Gastroesophageal sphincter (tissue), 3 donors: ENCODE measurements around the gene STK31.
"Not testable (repeated sequence)": the region's sequence is repeated elsewhere in the genome, so short reads cannot be mapped to it uniquely, and the experiment has no call there.

Experiments
- CTCF ChIP-seq, 4 experiments: fragments of 200-600 bp in 2 of 4; fragments of 450-650 bp in 2 of 4; sonication (generic) in 1 of 4; IDR thresholded peaks; one replicate each; pipeline ENCODE4 v1.5.1; 2017 to 2019; ENCODE audit warnings: antibody characterized with exemption in 4 of 4, mild to moderate bottlenecking in 2 of 4, moderate library complexity in 2 of 4
- EP300 ChIP-seq: sonication (generic); formaldehyde crosslinking; IDR thresholded peaks from one replicate; pipeline ENCODE4 v1.6.1; 2017; ENCODE audit warnings: antibody characterized with exemption, mild to moderate bottlenecking
- POLR2A ChIP-seq, 2 donors: fragments of 450-650 bp; IDR thresholded peaks; one replicate each; pipeline ENCODE4 v1.6.1; 2017; ENCODE audit warnings: antibody characterized with exemption in 2 of 2, mild to moderate bottlenecking in 2 of 2, moderate library complexity in 1 of 2
- POLR2AphosphoS5 ChIP-seq: sonication (generic); formaldehyde crosslinking; IDR thresholded peaks from one replicate; pipeline ENCODE4 v1.6.1; 2017; ENCODE audit warnings: antibody characterized with exemption

DNA sequence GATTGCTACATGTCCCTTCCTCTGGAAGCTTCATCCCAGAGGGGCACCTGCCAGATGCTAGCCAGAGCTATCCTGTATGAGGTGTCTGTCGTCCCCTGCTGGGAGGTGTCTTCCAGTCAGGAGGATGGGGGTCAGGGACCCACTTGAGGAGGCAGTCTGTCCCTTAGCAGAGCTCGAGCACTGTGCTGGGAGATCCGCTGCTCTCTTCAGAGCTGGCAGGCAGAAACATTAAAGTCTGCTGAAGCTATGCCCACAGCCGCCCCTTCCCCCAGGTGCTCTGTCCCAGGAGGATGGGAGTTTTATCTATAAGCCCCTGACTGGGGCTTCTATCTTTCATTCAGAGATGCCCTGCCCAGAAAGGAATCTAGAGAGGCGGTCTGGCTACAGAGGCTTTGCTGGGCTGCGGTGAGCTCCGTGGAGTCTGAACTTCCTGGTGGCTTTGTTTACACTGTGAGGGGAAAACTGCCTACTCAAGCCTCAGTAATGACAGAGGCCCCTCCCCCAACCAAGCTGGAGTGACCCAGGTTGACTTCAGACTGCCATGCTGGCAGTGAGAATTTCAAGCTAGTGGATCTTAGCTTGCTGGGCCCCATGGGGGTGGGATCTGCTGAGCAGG is 69.3 kb downstream of the STK31 start:
- TF ChIP-seq CTCF (IDR thresholded peaks at IDR 0.05); POLR2A (IDR thresholded peaks at IDR 0.05); POLR2AphosphoS5; EP300: not testable (repeated sequence)
